H1 (cell line): Measurements from ENCODE around the gene CSNK1D. TPM values are rescaled to one million over a fixed set of nuclear protein-coding genes. Genes with fewer than 3 reads are reported as not detected.

Source experiments
- CTCF ChIA-PET: fragments of 300-600 bp; sonication (Branson Sonifier 250); formaldehyde crosslinking; loops from one replicate; lab custom pipeline; 2021; ENCODE audit not compliant: partially characterized antibody; lab: Charles Lee
- POLR2A ChIA-PET: fragments of 300-600 bp; sonication (Branson Sonifier 250); formaldehyde crosslinking; loops from one replicate; lab custom pipeline; 2021; ENCODE audit warnings: inconsistent platforms; ENCODE audit not compliant: partially characterized antibody; lab: Charles Lee
- DNase-seq, 2 experiments: peaks; one replicate each; pipeline versions ENCODE4 v3.0.0 to v3.0.0-alpha.2; 2010 to 2022; ENCODE audit warnings: low spot score in 2 of 2, low read depth in 1 of 2, mixed read lengths in 1 of 2
- FAIRE-seq: peaks from 2 replicates; lab custom pipeline; 2011; peaks lifted over from hg19 to GRCh38; lab: Jason Lieb, UNC
- H2AFZ ChIP-seq: 2 replicates; pipeline ENCODE4 v1.8.1; 2012; ENCODE audit warnings: low read length, inconsistent platforms
- H2AK5ac ChIP-seq: 2 replicates; pipeline ENCODE4 v1.6.1; 2013; ENCODE audit warnings: low read depth, low read length
- H2BK120ac ChIP-seq: replicated peaks from 2 replicates; pipeline ENCODE3; 2013; ENCODE audit warnings: low read depth, low read length, inconsistent platforms
- H2BK12ac ChIP-seq: 2 replicates; pipeline ENCODE4 v1.6.1; 2013; ENCODE audit warnings: low read depth, low read length
- H2BK15ac ChIP-seq: 2 replicates; pipeline ENCODE4 v1.6.1; 2013; ENCODE audit warnings: low read length
- H2BK20ac ChIP-seq: 2 replicates; pipeline ENCODE4 v1.6.1; 2013; ENCODE audit warnings: low read length
- H2BK5ac ChIP-seq: 2 replicates; pipeline ENCODE4 v1.6.1; 2013; ENCODE audit warnings: low read depth, low read length
- H3K14ac ChIP-seq: 2 replicates; pipeline ENCODE4 v1.6.1; 2013; ENCODE audit warnings: inconsistent platforms; ENCODE audit not compliant: insufficient read length
- H3K18ac ChIP-seq: 2 replicates; pipeline ENCODE4 v1.6.1; 2013; ENCODE audit warnings: low read length; ENCODE audit errors: extremely low read depth
- H3K23ac ChIP-seq: 2 replicates; pipeline ENCODE4 v1.6.1; 2013; ENCODE audit warnings: inconsistent platforms; ENCODE audit not compliant: insufficient read length
- H3K23me2 ChIP-seq: 2 replicates; pipeline ENCODE4 v1.6.1; 2013; ENCODE audit warnings: low read depth, low read length
- H3K27ac ChIP-seq: 2 replicates; pipeline ENCODE4 v1.6.1; 2011; ENCODE audit warnings: low read depth, low read length, inconsistent platforms
- H3K27me3 ChIP-seq, 4 experiments: replicated peaks in 1 of 4; 1 replicate in 1 of 4; 2 replicates in 3 of 4; pipeline versions ENCODE4 v1.6.1 to v1.8.1; 2011 to 2013; ENCODE audit warnings: low read length in 3 of 4, mild to moderate bottlenecking in 3 of 4, inconsistent platforms in 2 of 4, mixed read lengths in 2 of 4, moderate library complexity in 1 of 4; ENCODE audit not compliant: control insufficient read depth in 3 of 4, insufficient read depth in 3 of 4; ENCODE audit errors: extremely low read depth in 1 of 4
- H3K36me3 ChIP-seq, 4 experiments: 2 replicates each; pipeline versions ENCODE4 v1.6.1 to v1.8.1; 2011 to 2013; ENCODE audit warnings: mild to moderate bottlenecking in 4 of 4, low read length in 3 of 4, moderate library complexity in 2 of 4, control low read depth in 1 of 4, inconsistent platforms in 1 of 4; ENCODE audit not compliant: insufficient read depth in 4 of 4, control insufficient read depth in 2 of 4
- H3K4ac ChIP-seq: replicated peaks from 2 replicates; pipeline ENCODE3; 2013; ENCODE audit warnings: low read length, low read depth, mixed read lengths, inconsistent platforms; ENCODE audit not compliant: insufficient read length
- H3K4me1 ChIP-seq, 4 experiments: replicated peaks in 1 of 4; 1 replicate in 1 of 4; 2 replicates in 3 of 4; pipeline versions ENCODE4 v1.6.1 to v1.8.1; 2011 to 2013; ENCODE audit warnings: low read length in 3 of 4, inconsistent platforms in 2 of 4, mixed read lengths in 1 of 4; ENCODE audit not compliant: insufficient read depth in 4 of 4, control insufficient read depth in 3 of 4
- H3K4me2 ChIP-seq, 2 experiments: 2 replicates each; pipeline versions ENCODE4 v1.6.1 to v1.8.1; 2011 to 2013; ENCODE audit warnings: low read depth in 2 of 2, low read length in 2 of 2, control low read depth in 1 of 2, inconsistent platforms in 1 of 2, mild to moderate bottlenecking in 1 of 2; ENCODE audit not compliant: insufficient read depth in 1 of 2
- H3K4me3 ChIP-seq, 4 experiments: fragments of 200-600, 300-600 bp in 1 of 4; sonication (generic), shearing (Covaris generic), sonication (Bioruptor Twin) in 1 of 4; 2 replicates each; pipeline versions ENCODE4 v1.5.1 to v1.8.1; 2011 to 2016; ENCODE audit warnings: low read length in 4 of 4, low read depth in 3 of 4, control low read depth in 2 of 4, inconsistent platforms in 2 of 4, mild to moderate bottlenecking in 2 of 4, mixed read lengths in 1 of 4, moderate library complexity in 1 of 4; ENCODE audit not compliant: insufficient read depth in 2 of 4; ENCODE audit errors: extremely low read depth in 1 of 4
- H3K56ac ChIP-seq: replicated peaks from 2 replicates; pipeline ENCODE3; 2013; ENCODE audit warnings: low read depth, mild to moderate bottlenecking, mixed read lengths, low read length, inconsistent platforms; ENCODE audit not compliant: insufficient read length
- H3K79me1 ChIP-seq: 2 replicates; pipeline ENCODE4 v1.6.1; 2013; ENCODE audit warnings: low read depth, low read length, control low read depth
- H3K79me2 ChIP-seq, 2 experiments: 2 replicates each; pipeline versions ENCODE4 v1.6.1 to v1.8.1; 2012 to 2013; ENCODE audit warnings: low read length in 2 of 2, mild to moderate bottlenecking in 2 of 2, inconsistent platforms in 1 of 2; ENCODE audit not compliant: insufficient read depth in 2 of 2, control insufficient read depth in 1 of 2
- H3K9ac ChIP-seq, 4 experiments: replicated peaks in 1 of 4; 1 replicate in 1 of 4; 2 replicates in 3 of 4; pipeline versions ENCODE4 v1.6.1 to v1.8.1; 2011 to 2013; ENCODE audit warnings: low read depth in 3 of 4, low read length in 3 of 4, control low read depth in 2 of 4, mild to moderate bottlenecking in 2 of 4, moderate library complexity in 2 of 4, inconsistent platforms in 1 of 4; ENCODE audit errors: extremely low read depth in 1 of 4
- H3K9me3 ChIP-seq, 2 experiments: 2 replicates each; pipeline versions ENCODE4 v1.6.1 to v1.8.1; 2012 to 2013; ENCODE audit warnings: mild to moderate bottlenecking in 2 of 2, moderate library complexity in 2 of 2, control low read depth in 1 of 2, inconsistent platforms in 1 of 2, low read depth in 1 of 2, low read length in 1 of 2, mixed read lengths in 1 of 2; ENCODE audit not compliant: insufficient read depth in 2 of 2
- H4K20me1 ChIP-seq, 2 experiments: replicated peaks in 1 of 2; 2 replicates each; pipeline versions ENCODE3 to v1.8.1; 2011 to 2013; ENCODE audit warnings: inconsistent platforms in 2 of 2, low read length in 2 of 2, mild to moderate bottlenecking in 1 of 2; ENCODE audit not compliant: insufficient read depth in 2 of 2, control insufficient read depth in 1 of 2
- H4K5ac ChIP-seq: 2 replicates; pipeline ENCODE4 v1.6.1; 2013; ENCODE audit warnings: low read length, low read depth, mixed read lengths, inconsistent platforms; ENCODE audit not compliant: insufficient read length
- H4K8ac ChIP-seq: 2 replicates; pipeline ENCODE4 v1.8.0; 2013; ENCODE audit warnings: mild to moderate bottlenecking, moderate library complexity, low read length, inconsistent platforms; ENCODE audit not compliant: insufficient read depth; ENCODE audit errors: extremely low read depth
- H4K91ac ChIP-seq: replicated peaks from 2 replicates; pipeline ENCODE3; 2013; ENCODE audit warnings: low read length, mixed read lengths, inconsistent platforms; ENCODE audit not compliant: insufficient read length
- GABPA ChIP-seq: IDR thresholded peaks from 2 replicates; pipeline ENCODE4 v1.6.1; 2011; ENCODE audit warnings: mild to moderate bottlenecking, low read length, moderate library complexity, borderline replicate concordance; ENCODE audit not compliant: insufficient read depth
- POLR2A ChIP-seq, 2 experiments: IDR thresholded peaks; 1 replicate in 1 of 2; 2 replicates in 1 of 2; pipeline ENCODE4 v1.6.1; 2011; ENCODE audit warnings: low read depth in 2 of 2, low read length in 2 of 2, mild to moderate bottlenecking in 2 of 2; ENCODE audit errors: control extremely low read depth in 1 of 2
- WGBS, 2 experiments: shearing (Covaris generic) in 1 of 2; methylation state at CpG; one replicate each; pipeline versions ENCODE4 v1.1.6 to v1.1.7; 2013 to 2015; ENCODE audit warnings: low lambda C conversion rate in 2 of 2, mixed read lengths in 2 of 2, inconsistent platforms in 1 of 2, low coverage in 1 of 2, missing lambda C conversion rate in 1 of 2; ENCODE audit not compliant: insufficient replicate concordance in 2 of 2, insufficient coverage in 1 of 2, insufficient read length in 1 of 2; ENCODE audit errors: extremely low coverage in 1 of 2, missing lambda C conversion rate in 1 of 2; 5-methylcytosine and 5-hydroxymethylcytosine counted together
- polyA plus RNA-seq, 7 experiments: library from polyadenylated mRNA; depleted of rRNA in 3 of 7; stranded (reverse) in 5 of 7; unstranded in 2 of 7; fragments of >200 nt in 5 of 7; fragments of 200-250 nt in 2 of 7; gene quantifications; 1 replicate in 5 of 7; 2 replicates in 1 of 7; 4 replicates in 1 of 7; pipeline versions ENCODE4 v1.2.1 to v1.2.3, GENCODE V29; 2011 to 2013; ENCODE audit warnings: missing spikeins in 2 of 7, mixed read lengths in 2 of 7
- total RNA-seq: library from RNA; stranded (reverse); fragmentation: NEBNext Ultra II Directional; extraction: Animal tissue kit (Norgen Biotek cat#: 25700); gene quantifications from 2 replicates; pipeline ENCODE4 v1.2.1, GENCODE V29; 2021

The CSNK1D gene
- total and polyA plus RNA-seq, 2 of the 8 experiments (the other 6 are each of a cell fraction or from before 2014, with no cell fraction given), result 73.5 to 103 TPM

DNA sequence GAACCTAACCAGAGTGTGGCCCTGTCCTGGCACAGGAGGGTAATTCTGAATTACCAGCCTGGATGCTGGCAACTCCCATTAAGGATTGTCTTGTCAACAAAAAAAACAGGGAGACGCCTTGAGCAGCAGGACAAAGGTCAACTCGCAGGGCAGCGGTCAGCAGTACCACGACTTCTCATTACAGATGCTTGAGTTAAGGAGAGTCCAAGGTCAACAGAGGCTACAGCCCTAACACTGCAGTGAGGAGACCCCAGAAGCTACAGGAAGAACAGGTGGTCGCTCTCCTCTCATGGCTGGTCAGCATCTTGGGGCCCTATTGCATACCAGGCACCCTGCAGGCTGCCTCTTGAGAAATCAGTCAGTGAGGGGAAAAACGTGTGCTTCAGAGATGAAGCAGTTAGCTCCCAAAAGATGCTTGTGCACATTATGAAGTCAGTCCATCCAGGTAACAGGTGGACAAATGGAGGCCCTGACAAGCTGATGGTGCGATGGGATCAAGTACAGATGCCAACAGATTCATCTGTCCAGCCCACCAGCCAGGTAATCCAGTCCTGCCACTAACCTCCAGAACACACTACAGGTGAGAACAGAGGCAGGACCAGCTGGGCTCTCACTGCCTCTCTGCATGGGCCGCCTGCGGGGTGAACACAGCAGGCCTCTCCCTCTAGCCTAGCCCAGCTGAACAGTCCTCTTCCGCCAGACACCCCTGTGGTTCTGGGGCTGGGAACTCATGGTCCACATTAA, 4.2 kb downstream of the CSNK1D start:
- H2AFZ ChIP-seq, result no peak overlapping the region
- H3K9ac ChIP-seq, result no peak overlapping the region; a peak in 1 of 7 replicates
- peaks cover 12 to 44% (median 20%) of the 10 kb centered on the region in 4 experiments for H3K36me3 ChIP-seq
- H2BK12ac ChIP-seq, result no peak overlapping the region
- no peak overlapping the region for H4K91ac ChIP-seq
- H2BK20ac ChIP-seq, result no peak overlapping the region
- peaks cover 37% of the 10 kb centered on the region for H3K79me1 ChIP-seq
- H3K4me1 ChIP-seq, result peaks cover 0 to 30% (median 7%) of the 10 kb centered on the region in 4 experiments; a peak in 6 of 7 replicates
- H3K23ac ChIP-seq, result no peak overlapping the region
- peaks cover 6% of the 10 kb centered on the region for H3K23me2 ChIP-seq
- FAIRE-seq, result no peak
- no peak overlapping the region for H3K4ac ChIP-seq
- H3K9me3 ChIP-seq, result no peaks in the 10 kb centered on the region
- H3K56ac ChIP-seq, result no peak overlapping the region
- H3K18ac ChIP-seq, result no peak overlapping the region
- peak overlapping the region; percentile 16; the same call in 1 of the 2 replicates for H4K8ac ChIP-seq
- peaks cover 0 to 5% (median 4%) of the 10 kb centered on the region in 4 experiments; a peak in 3 of 7 replicates for H3K27me3 ChIP-seq
- H3K4me3 ChIP-seq, result no peak overlapping the region
- TF ChIP-seq POLR2A (IDR thresholded peaks at IDR 0.05; ENCODE audit: control extremely low read depth in 1 of 2, low read depth in 2 of 2, low read length in 2 of 2) (peak in 1 of 2 experiments; percentile 24; a peak in 2 of 3 replicates), GABPA (no peak)
- H2BK15ac ChIP-seq, result no peak overlapping the region
- peaks cover 51 to 58% of the 10 kb centered on the region in 2 experiments for H4K20me1 ChIP-seq
- WGBS, 2 experiments, result 93% methylated on average over 10 of the region's 10 CpGs; no CpG with 5 or more reads in 1 of the 2 experiments
- no peak overlapping the region for H3K14ac ChIP-seq
- H3K4me2 ChIP-seq, result no peak overlapping the region; a peak in 1 of 4 replicates
- no peak overlapping the region for H3K27ac ChIP-seq
- CTCF ChIA-PET, result interaction anchor here (1.0 to 1.8 kb wide), 5 partner anchors 27 to 53 kb away, joined by 3 to 8 read pairs (median 4); partner anchors contain the start of gene CD7
- H2BK5ac ChIP-seq, result no peak overlapping the region
- POLR2A ChIA-PET, result interaction anchor here (0.6 to 2.1 kb wide), 8 partner anchors 12 to 33 kb away, joined by 3 to 6 read pairs (median 3); no protein-coding TSS in a partner anchor
- no peak overlapping the region for H4K5ac ChIP-seq
- peaks cover 52 to 81% of the 10 kb centered on the region in 2 experiments for H3K79me2 ChIP-seq
- DNase-seq, result no peak
- no peak overlapping the region for H2BK120ac ChIP-seq
- H2AK5ac ChIP-seq, result no peak overlapping the region
